ENCODE results near the gene RAP1GAP.

- no peak for TF ChIP-seq CTCF (IDR thresholded peaks at IDR 0.05)
- no peak for TF ChIP-seq EP300 (IDR thresholded peaks at IDR 0.05)
- TF ChIP-seq POLR2A (IDR thresholded peaks at IDR 0.05): no peak
Observed at GRCh38 chr1:21665711-21666575, 3.2 kb downstream of the RAP1GAP start.

All from stomach (tissue), 4 donors.